Heart right ventricle (tissue), 16 donors: Measurements from ENCODE around the gene TBC1D22B. TPM values are rescaled to one million over a fixed set of nuclear protein-coding genes. Genes with fewer than 3 reads are reported as not detected.

Experiments
- ATAC-seq, 8 donors: fragments of 200-7000 bp; cut with Tn5 transposase; one replicate each; pipeline ENCODE4 v1.9.1; 2020; ENCODE audit warnings: mild to moderate bottlenecking in 8 of 8, moderate library complexity in 8 of 8, moderate number of reproducible peaks in 1 of 8
- DNase-seq, 2 donors: peaks; one replicate each; pipeline ENCODE4 v3.0.0-alpha.2; 2020
- H3K27ac ChIP-seq, 10 donors: fragments of 200-600 bp; sonication (generic) in 2 of 10; one replicate each; pipeline versions ENCODE4 v1.5.0 to v1.8.0; 2020 to 2022; ENCODE audit warnings: mild to moderate bottlenecking in 3 of 10
- H3K27me3 ChIP-seq, 7 donors: fragments of 200-600 bp; one replicate each; pipeline ENCODE4 v1.8.0; 2021 to 2022; ENCODE audit warnings: mild to moderate bottlenecking in 2 of 7
- H3K36me3 ChIP-seq, 9 donors: fragments of 200-600 bp; sonication (generic) in 1 of 9; one replicate each; pipeline versions ENCODE4 v1.5.0 to v1.8.0; 2020 to 2022; ENCODE audit warnings: mild to moderate bottlenecking in 2 of 9
- H3K4me1 ChIP-seq, 9 donors: fragments of 200-600 bp; sonication (generic) in 1 of 9; one replicate each; pipeline versions ENCODE4 v1.5.0 to v1.8.0; 2020 to 2022; ENCODE audit warnings: mild to moderate bottlenecking in 4 of 9
- H3K4me3 ChIP-seq, 10 donors: fragments of 200-600 bp; sonication (generic) in 2 of 10; one replicate each; pipeline versions ENCODE4 v1.5.0 to v1.8.0; 2020 to 2022; ENCODE audit warnings: mild to moderate bottlenecking in 7 of 10, moderate library complexity in 2 of 10
- H3K9me3 ChIP-seq, 11 donors: fragments of 200-600 bp in 10 of 11; sonication (generic) in 2 of 11; one replicate each; pipeline versions ENCODE4 v1.5.0 to v1.8.0; 2013 to 2022; ENCODE audit warnings: mild to moderate bottlenecking in 2 of 11, control low read depth in 1 of 11, moderate library complexity in 1 of 11
- CTCF ChIP-seq, 9 donors: fragments of 200-600 bp; sonication (generic) in 2 of 9; IDR thresholded peaks; one replicate each; pipeline versions ENCODE4 v1.5.0 to v1.8.0; 2021 to 2022; ENCODE audit warnings: antibody characterized with exemption in 9 of 9, mild to moderate bottlenecking in 5 of 9, moderate library complexity in 1 of 9
- WGBS, 2 donors: extraction: QIAGEN DNeasy Blood & Tissue Kit; methylation state at CpG; one replicate each; pipeline ENCODE4 v1.1.7; 2013; ENCODE audit warnings: inconsistent platforms in 1 of 2; 5-methylcytosine and 5-hydroxymethylcytosine counted together
- intact Hi-C, 10 donors: fragments of 100-400 bp; cut with DNase I; formaldehyde crosslinking; loops; one replicate each; pipeline versions ENCODE4 v1.11.1 to v1.14.2; 2022
- polyA plus RNA-seq, 2 donors: library from polyadenylated mRNA; stranded (reverse); fragments of 200-250 nt; gene quantifications; one replicate each; pipeline ENCODE4 v1.2.3, GENCODE V29; 2013
- total RNA-seq, 10 donors: library from RNA; stranded (reverse); fragmentation: NEBNext Ultra II Directional in 3 of 10; extraction: Animal tissue kit (Norgen Biotek cat#: 25700) in 3 of 10; gene quantifications; one replicate each; pipeline versions ENCODE4 v1.2.1 to v1.2.4, GENCODE V29; 2021 to 2023
- donor health status: Arrhythmogenic right ventricular cardiomyopathy.
- donor health status: ischemic (EF 13 %, LVEDD 7.1; RV severe dilation, severe dysfunction).
- donor health status: healthy with polysubstance abuse.
- donor health status: DM: no; HTN: yes; CAD: no.
- donor health status: DM: no; HTN: no; CAD: no.
- donor health status: ischemic (EF 25% LVEDD 6.9; RV normal size, moderate dysfunction).
- donor health status: ischemic (EF 25% LVEDD 5.7; RV mildly dilated, moderate dysfunction).
- donor health status: healthy.
- donor health status: DM: yes; HTN: yes; CAD: no.
- donor health status: Ischemic cardiomyopathy.
- donor health status: ischemic (EF 35%, LVEDD 5.7; RV mildly dilated, moderate dysfunction).
- donor health status: nonischemic (EF 11% LVEDD 7.7; RV severe dilation, severe dysfunction).
- donor health status: DM: yes; HTN: yes; CAD: no.
- donor health status: PGD.
- donor health status: ischemic (EF 29% LVEDD 5.4; RV normal size, mild dysfunction).
- donor health status: nonischemic (EF 23%, LVEDD 6.1; RV moderate dilation, normal function).

The TBC1D22B gene
- total and polyA plus RNA-seq, 12 donors: 5.0 to 8.1 (median 6.3) TPM

- Histone ChIP-seq H3K4me1 (peaks cover 0 to 46% (median 0%) of the 10 kb centered on the region in 9 donors), H3K27me3 (no peaks in the 10 kb centered on the region), H3K27ac (peak overlapping the region in 1 of 10 donors; percentile 72), H3K36me3 (no peaks in the 10 kb centered on the region), H3K9me3 (no peaks in the 10 kb centered on the region), H3K4me3 (no peak overlapping the region)
- no peak for DNase-seq
- no peak for TF ChIP-seq CTCF (IDR thresholded peaks at IDR 0.05)
- peak in 1 of 8 donors; percentile 7 for ATAC-seq
- 90 to 91% methylated on average over 12 of the region's 12 CpGs for WGBS, 2 donors
- intact Hi-C loops: loop anchor here in 9 of 10 donors (1.0 to 10.0 kb wide), 16 partner anchors 35 to 445 kb away; partner anchors contain the start of genes C6orf89 (in 5 of the 9), PIM1 (in 1 of the 9) and PPIL1 (in 1 of the 9)
Measured at GRCh38 chr6:37209461-37210205, 47.9 kb upstream of the TBC1D22B start.

GRCh38 chr6:37210313-37210968 is 47.1 kb upstream of the TBC1D22B start:
- no peaks in the 10 kb centered on the region for H3K27me3 ChIP-seq
- ATAC-seq: peak; percentile 73 to 87 (median 84)
- H3K36me3 ChIP-seq: no peaks in the 10 kb centered on the region
- peaks cover 0 to 39% (median 0%) of the 10 kb centered on the region in 9 donors for H3K4me1 ChIP-seq
- WGBS, 2 donors: 56 to 63% methylated on average over 7 of the region's 7 CpGs
- peak overlapping the region in 1 of 10 donors; percentile 72 for H3K27ac ChIP-seq
- peak; percentile 91 to 95 (median 92) for TF ChIP-seq CTCF (IDR thresholded peaks at IDR 0.05)
- H3K4me3 ChIP-seq: no peak overlapping the region
- intact Hi-C loops: loop anchor here in 8 of 10 donors (1.0 to 10.0 kb wide), 12 partner anchors 38 to 446 kb away; partner anchors contain the start of genes C6orf89 (in 4 of the 8), PIM1 (in 1 of the 8) and PPIL1 (in 1 of the 8)
- no peaks in the 10 kb centered on the region for H3K9me3 ChIP-seq
- DNase-seq: peak in 1 of 2 donors; percentile 86

- intact Hi-C loops: loop anchor here in 7 of 10 donors (5.0 to 10.0 kb wide), 7 partner anchors 40 to 447 kb away; partner anchors contain the start of genes C6orf89 (in 4 of the 7), PIM1 (in 1 of the 7) and PPIL1 (in 1 of the 7)
- 80 to 85% methylated on average over 9 of the region's 9 CpGs for WGBS, 2 donors
Measured at GRCh38 chr6:37212268-37212667, 45.3 kb upstream of the TBC1D22B start.

More at GRCh38 chr6:37212268-37212667, 45.3 kb upstream of the TBC1D22B start:
- H3K36me3 ChIP-seq: no peaks in the 10 kb centered on the region
- no peak for TF ChIP-seq CTCF (IDR thresholded peaks at IDR 0.05)
- ATAC-seq (no peak), DNase-seq (no peak)
- no peak overlapping the region for H3K4me3 ChIP-seq
- no peak overlapping the region for H3K27ac ChIP-seq
- H3K27me3 ChIP-seq: no peaks in the 10 kb centered on the region
- peaks cover 0 to 27% (median 0%) of the 10 kb centered on the region in 9 donors for H3K4me1 ChIP-seq
- no peaks in the 10 kb centered on the region for H3K9me3 ChIP-seq
